Adrenal gland (tissue), 5 donors: ENCODE data around the gene SH3BP5L.

Source experiments
- POLR2A ChIP-seq, 2 donors: fragments of 450-650 bp; IDR thresholded peaks; one replicate each; pipeline ENCODE4 v1.6.1; 2017; ENCODE audit warnings: antibody characterized with exemption in 2 of 2, mild to moderate bottlenecking in 2 of 2, moderate library complexity in 1 of 2
- TF ChIP-seq, protein P1 (sequence below), 6 experiments: fragments of 450-650 bp in 4 of 6; fragments of 200-600 bp in 2 of 6; sonication (generic) in 1 of 6; IDR thresholded peaks; 1 replicate in 5 of 6; 2 replicates in 1 of 6; pipeline versions ENCODE4 v1.5.1 to v1.8.0; 2016 to 2021; ENCODE audit warnings: antibody characterized with exemption in 6 of 6, mild to moderate bottlenecking in 2 of 6, moderate library complexity in 1 of 6
- donor health status: DM: no; HTN: no; CAD: no.

- TF ChIP-seq, protein P1, sequence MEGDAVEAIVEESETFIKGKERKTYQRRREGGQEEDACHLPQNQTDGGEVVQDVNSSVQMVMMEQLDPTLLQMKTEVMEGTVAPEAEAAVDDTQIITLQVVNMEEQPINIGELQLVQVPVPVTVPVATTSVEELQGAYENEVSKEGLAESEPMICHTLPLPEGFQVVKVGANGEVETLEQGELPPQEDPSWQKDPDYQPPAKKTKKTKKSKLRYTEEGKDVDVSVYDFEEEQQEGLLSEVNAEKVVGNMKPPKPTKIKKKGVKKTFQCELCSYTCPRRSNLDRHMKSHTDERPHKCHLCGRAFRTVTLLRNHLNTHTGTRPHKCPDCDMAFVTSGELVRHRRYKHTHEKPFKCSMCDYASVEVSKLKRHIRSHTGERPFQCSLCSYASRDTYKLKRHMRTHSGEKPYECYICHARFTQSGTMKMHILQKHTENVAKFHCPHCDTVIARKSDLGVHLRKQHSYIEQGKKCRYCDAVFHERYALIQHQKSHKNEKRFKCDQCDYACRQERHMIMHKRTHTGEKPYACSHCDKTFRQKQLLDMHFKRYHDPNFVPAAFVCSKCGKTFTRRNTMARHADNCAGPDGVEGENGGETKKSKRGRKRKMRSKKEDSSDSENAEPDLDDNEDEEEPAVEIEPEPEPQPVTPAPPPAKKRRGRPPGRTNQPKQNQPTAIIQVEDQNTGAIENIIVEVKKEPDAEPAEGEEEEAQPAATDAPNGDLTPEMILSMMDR (IDR thresholded peaks at IDR 0.05), result no peak
- TF ChIP-seq POLR2A (IDR thresholded peaks at IDR 0.05), result no peak
These were observed 9.5 kb downstream of the SH3BP5L start for GRCh38 chr1:248816042-248816851.
